ENCODE results near the gene THAP7.
A peak's percentile ranks its signal among the peaks of the same experiment; 100 is the strongest.

THAP7 gene

DNA sequence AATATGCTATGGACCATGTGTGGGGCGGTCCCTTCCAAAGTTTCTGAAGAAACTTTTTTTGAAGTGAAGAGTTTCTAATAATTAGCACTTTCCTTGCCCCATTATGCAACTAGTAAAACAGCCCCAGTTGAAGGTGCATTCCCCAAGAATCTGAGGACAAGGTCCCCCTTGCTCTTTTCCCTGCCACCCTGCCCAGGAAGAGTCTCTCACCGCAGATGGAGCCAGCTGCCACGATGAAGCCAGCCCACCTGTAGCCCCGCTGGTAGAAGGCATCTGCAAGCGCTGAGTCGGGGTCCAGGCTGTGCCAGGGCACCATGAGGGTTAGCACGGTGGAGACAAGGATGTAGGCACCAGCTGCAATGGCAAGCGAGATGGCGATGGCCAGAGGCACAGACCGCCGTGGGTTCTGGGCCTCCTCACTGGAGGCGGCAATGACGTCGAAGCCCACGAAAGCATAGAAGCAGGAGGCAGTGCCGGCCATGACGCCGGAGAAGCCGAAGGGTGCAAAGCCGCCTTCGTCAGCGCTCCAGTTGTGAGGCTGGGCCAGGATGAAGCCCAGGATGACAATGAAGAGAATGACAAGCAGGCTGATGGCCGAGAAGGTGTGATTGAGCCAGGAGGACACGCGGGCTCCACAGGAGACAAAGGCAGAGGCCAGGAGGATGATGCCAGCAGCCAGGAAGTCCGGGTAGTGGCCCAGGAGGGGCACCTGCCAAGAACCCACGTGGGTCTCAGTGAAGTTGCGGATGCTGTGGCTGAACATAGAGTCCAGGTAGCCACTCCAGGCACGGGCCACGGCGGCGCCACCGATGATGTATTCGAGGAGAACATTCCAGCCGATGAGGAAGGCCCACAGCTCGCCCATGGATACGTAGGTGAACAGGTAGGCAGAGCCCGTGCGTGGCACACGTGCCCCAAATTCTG lies 29.0 kb upstream of the THAP7 start:
- DNase-seq (ENCODE audit: low spot score): peak; percentile 58

DNA sequence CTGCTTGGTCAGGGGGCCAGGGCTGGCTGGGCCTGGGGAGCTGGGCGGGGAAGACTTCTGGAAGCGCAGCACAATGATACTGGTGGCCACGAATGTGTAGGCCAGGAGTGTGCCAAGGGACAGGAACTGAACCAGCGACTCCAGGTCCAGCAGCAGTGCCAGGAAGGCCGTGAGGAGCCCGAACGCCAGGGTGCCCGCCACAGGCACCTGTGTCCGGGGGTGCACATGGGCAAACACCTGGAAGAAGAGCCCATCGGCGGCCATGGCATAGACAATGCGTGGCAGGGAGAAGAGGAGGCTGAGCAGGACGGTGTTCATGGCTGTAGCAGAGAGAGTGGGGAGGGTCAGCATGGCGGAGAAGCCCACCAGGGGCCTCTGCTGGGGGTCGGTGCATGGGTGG lies 28.1 kb upstream of the THAP7 start:
- no peak for DNase-seq (ENCODE audit: low spot score)

DNA sequence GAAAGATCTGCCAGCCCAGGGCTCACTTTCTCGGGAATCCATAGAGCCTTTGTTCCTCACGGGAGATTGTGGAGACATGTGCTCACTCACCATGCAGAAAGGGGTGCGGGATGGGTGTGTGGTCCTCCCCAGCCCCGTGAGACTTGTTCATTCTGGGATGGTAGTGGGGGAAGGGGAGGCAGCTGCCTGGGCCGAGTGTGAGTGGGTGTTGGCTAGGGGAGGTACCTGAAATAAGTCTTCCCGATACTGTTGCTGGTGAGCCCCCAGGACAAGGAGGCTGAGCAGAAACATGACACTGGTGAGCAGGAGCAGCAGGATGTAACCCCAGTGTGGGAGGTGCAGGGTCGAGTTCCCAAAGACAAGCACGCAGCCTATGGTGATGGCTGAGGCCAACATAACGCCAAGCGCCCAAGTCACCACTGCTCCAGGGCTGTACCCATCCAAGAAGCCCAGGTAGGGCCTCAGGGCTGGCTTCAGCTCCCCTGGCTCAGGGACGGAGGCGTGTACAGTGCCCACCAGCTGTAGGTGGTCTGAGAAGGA lies 27.6 kb upstream of the THAP7 start:
- no peak for DNase-seq (ENCODE audit: low spot score)

DNA sequence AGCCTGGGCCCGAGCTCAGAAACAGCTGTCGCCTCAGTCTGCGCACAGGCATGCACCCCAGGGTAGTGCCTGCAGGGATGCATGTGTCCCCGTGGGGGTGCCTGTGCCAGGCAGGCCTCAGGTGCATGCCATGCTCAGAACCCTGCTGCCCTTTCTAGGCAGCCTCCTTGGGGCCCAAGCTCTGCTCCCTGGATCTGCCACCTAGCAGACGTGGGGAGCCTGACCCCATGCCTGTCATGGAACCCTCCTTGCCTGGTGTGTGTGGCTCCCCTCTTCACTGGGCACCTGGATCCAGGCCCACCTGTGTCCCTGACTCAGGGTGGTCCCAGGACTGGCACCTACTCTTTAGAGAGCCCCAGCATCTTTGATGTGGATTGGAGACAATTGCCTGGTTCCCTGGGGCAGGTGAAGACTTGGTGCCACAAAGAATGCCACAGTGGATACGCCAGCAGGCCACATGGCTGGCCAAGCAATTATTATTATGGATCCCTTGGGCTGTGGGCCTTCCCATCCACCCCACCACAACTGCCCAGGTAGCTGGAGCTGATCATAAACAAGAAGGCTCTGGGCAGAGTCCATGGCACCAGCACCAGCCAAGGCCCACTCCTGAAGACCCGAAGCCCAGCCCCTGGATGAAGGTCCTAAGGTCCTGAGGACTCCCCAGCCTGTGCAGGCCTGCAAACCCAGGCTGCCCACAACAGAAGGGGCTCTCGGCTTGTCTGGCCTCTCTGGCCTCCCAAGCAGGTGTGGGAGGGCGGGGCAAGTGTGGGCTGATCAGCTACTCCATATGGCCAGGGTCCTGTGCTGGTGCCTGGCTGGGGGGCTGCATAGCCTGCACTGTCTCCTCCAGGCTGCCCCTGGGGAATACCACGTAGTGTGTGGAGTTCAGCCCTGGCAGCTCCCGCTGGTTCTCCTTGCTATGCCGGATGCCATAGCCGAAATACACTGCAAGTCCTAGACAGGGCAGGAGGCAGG lies 26.6 kb upstream of the THAP7 start:
- no peak for DNase-seq (ENCODE audit: low spot score)

DNA sequence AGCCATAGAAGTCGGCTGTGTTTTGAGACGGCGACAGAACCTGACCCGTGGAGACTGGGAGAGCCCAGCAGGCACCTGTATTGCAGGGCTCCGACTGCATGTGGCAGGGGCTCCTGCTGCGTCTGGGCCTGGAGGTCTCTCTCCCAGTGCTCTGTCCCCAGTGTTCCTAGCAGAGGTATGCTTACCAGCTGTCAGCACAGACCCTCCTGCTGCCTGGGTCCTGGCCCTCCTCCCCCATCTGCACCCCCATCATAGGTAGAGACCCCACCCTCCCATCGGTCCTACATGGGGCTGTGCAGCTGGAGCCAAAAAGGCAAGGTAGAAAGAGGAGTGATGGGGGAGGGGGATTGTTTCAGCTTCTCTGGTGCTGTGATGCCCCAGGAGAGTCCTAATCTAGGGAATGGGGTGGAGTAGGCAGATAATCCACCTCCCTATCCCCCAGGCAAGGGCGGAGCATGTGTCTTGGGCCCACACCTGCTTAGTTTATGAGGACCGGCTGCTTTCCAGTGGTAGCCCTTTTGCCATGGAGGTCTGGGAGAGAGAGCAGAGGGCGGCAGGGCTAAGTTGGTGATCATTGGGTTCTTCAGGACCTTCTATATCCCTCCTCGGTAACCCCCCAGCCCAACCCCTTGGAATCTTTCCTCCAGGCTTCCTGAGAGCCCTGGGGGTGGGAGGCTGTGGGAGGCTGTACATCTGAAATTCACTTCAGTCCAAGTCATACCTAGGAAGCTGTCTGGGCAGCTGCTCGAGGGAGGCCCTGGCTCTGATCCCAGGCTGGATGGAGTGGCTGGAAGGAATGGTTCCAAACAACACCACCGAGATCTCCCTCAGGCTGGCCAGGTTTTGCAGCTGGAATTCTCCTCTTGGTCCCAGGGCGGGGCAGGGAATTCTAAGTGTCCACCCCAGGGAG lies 25.1 kb upstream of the THAP7 start:
- no peak for DNase-seq (ENCODE audit: low spot score)

DNA sequence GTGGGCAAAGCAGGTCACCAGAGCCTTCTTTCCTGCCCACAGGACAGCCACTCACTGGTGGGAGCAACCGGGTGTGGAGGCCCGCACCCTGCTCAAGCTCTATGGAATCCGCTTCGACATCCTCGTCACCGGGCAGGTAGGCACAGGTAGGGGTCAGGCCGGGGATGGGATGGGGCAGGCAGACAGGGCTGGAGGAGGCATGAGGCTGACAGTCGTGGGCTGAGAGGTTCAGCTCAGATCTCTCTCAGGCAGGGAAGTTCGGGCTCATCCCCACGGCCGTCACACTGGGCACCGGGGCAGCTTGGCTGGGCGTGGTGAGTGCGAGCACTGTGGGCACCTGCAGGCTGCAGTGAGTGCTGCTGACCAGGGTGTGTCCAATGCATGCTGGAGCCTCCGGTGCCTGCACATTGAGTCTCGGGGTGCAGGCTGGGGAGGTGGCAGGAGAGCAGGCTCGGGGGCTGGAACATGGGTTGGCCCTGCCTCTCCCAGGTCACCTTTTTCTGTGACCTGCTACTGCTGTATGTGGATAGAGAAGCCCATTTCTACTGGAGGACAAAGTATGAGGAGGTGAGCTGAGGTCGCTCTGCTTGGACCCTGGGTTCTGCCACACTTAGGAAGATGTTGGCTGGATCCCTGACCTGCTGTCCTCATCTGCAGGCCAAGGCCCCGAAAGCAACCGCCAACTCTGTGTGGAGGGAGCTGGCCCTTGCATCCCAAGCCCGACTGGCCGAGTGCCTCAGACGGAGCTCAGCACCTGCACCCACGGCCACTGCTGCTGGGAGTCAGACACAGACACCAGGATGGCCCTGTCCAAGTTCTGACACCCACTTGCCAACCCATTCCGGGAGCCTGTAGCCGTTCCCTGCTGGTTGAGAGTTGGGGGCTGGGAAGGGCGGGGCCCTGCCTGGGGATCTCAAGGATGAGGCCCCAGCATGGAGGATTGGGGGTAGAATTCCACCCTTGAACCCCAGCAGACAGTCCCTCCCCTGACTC lies 24.1 kb upstream of the THAP7 start:
- no peak for DNase-seq (ENCODE audit: low spot score)

DNA sequence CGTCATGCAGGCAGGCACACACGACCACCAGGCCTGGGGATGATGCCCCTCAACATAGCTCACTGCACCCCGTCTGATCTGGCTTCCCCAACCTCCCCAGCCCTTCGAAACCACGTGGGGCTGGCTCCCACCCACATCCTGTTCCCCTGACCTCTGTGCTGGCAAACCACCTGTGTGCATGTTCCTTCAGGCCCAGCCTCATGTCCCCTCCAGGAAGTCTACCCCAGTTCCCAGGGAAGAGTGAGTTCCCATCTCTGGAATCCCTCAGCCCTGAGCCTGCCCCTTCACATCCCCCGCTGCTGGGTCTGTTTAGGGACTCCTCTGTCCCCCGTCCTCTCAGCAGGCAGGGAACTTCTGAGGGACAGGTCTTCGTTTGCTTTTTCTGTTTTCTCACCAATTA lies 23.3 kb upstream of the THAP7 start:
- no peak for DNase-seq (ENCODE audit: low spot score)

DNA sequence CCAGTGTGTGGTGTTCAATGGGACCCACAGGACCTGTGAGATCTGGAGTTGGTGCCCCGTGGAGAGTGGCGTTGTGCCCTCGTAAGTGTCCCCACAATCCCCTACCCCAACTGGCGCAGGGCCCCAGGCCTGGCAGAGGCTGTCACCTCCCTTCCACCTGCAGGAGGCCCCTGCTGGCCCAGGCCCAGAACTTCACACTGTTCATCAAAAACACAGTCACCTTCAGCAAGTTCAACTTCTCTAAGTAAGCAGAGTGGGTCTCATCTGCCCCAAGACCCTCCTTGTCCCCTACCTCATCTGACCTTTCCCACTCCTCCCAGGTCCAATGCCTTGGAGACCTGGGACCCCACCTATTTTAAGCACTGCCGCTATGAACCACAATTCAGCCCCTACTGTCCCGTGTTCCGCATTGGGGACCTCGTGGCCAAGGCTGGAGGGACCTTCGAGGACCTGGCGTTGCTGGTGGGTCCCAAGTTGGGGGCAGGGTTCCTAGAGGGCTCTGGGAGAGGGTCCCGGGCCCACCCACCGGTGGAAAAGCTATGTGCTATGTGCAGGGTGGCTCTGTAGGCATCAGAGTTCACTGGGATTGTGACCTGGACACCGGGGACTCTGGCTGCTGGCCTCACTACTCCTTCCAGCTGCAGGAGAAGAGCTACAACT lies 21.2 kb upstream of the THAP7 start:
- DNase-seq (ENCODE audit: low spot score): no peak

DNA sequence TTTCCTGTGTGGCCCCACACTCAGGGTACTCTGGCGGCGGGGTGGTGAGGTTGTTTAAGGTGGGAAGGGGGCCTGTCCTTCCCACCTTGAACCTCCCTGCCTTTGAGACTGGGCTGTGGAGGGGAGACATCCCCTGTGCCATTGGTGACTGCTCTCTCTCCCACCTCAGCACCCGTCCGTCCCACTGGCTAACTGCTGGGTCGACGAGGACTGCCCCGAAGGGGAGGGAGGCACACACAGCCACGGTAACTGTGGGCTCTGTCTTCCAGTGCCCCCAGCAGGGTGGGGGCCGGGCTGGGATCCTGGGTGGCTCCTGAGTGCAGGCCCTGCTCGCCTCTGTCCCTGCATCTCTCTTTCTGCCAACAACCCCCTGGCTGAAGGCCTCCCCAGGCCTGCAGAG lies 20.6 kb upstream of the THAP7 start:
- DNase-seq (ENCODE audit: low spot score): no peak

DNA sequence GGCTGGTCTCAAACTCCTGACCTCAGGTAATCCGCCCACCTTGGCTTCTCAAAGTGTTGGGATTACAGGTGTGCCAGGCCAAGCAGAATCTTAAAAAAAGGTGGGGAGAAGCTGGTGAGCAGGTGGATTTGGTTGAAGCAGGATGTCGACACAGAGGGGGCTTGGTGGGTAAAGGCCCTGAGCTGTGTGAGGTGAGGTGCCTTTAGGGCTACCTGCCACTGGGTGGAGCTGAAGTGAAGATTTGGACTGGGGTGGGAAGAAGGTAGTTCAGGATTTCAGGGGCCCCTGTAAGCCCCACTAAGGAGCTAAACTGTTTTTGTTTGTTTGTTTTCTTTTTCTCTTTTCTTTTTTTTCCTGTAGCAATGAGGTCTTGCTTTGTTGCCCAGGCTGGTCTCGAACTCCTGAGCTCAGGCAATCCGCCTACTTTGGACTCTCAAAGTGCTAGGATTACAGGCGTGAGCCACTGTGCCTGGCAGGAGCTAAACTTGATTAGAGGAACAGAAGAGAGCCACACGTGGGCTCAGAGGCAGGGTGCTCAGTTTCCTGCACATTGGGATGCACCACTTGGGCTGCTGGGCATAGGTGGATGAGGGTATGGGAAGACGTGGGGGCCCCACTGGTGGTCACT lies 19.0 kb upstream of the THAP7 start:
- DNase-seq (ENCODE audit: low spot score): no peak

DNA sequence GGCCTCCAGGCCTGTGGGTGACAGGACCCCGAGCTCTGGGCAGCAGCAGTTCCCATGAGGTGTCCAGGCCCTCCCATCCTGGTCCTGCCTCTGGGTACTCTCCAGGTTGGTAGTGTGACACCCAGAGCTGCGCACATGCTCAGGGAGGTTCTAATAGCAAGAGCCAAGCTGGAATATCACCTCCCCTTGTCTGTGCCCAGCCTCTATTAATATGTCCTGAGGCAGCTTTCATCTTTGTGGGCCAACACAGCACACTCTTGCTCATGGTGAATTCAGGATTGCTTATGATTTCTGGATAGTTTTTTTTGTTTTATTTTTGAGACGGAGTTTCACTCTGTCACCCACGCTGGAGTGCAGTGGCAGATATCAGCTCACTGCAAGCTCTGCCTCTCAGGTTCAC lies 16.4 kb upstream of the THAP7 start:
- no peak for DNase-seq (ENCODE audit: low spot score)

DNA sequence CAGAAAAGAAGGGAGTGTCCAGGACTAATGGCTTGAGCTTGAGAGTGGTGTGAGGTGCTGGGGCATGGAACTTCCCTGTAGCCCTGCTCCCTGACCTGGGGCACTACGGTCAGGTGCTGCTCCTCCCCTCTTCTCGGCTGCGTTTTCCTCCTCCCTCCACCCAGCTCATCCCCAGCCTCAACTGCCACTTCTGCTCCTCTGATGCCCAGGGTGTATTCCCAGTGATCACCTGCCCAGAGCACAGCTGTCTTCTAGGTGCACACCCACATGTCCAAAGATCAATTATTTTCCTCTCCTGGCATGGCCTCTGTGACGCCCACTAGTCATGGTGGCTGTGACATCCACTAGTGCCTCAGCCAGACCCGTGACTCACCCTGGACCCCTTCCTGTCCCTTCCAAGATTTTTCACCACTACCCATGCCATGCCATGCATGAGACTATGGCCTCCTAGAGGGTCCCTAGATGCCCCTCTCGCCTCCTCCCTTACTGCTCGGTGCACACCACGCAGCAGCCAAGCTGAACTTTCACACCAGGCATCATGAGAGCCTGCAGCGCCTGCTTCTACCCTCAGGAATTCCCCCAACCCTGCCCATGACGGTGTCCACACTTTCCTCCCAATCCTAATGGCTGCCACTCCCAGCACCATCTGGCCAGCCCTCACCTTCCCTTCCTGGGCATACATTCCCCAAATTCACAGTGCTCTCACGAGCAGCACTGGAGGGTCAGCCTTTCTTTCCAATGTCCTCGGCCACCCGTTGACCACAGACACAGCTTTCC lies 14.9 kb upstream of the THAP7 start:
- DNase-seq (ENCODE audit: low spot score): no peak

DNA sequence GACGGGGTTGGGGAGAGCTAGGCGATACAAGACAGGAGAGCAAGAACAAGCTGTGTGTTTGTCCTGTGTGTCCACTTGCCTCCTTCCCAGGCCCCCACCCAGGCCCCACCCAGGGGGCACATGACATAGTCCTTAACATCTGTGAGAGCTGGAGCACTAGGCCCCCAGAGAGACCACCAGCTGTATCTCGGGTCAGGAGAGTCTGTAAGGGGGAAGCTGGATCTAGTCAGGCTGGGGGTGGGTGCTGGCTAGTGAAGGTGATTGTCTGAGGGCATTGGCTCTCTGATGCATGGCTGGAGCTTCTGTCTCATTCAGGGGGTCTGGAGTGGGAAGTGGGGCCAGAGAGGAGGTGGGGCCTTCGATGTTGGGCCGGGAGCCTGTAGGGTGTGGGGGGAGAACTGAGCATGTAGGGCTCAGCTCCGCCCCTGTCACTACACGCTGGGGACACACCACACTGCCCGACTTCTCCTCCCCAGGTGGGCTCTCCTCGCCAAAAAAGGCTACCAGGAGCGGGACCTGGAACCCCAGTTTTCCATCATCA lies 13.6 kb upstream of the THAP7 start:
- no peak for DNase-seq (ENCODE audit: low spot score)

DNA sequence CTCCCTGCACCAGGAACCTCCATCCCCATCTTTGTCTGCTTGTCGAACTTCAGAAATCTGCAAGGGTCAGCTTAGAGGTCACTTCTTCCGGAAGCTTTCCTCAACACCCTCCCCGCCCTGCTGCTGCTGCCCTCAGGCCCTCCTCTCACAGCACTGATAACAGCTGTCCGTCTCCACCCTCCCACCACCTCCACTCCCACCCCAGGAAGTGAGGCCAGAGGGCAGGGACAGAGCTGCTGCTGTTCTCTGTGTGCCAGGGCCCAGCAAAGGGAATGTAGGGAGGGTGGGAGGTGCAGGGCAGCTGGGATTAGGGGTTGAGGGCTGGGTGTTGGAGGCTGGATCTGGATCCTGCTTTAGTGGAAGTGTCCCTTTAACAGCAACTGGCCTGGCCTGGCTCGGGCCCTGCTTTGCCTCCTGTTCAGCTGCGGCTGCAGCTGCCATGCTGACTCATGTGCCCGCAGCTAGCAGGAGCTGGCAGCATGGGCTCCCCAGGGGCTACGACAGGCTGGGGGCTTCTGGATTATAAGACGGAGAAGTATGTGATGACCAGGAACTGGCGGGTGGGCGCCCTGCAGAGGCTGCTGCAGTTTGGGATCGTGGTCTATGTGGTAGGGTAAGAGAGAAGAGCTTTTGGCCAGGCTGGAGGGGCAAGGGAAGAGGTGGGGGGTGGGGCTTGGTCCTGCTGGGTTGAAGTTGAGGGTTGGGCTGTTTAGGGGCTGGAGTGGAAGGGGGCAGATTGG lies 13.0 kb upstream of the THAP7 start, which contains the start of gene P2RX6:
P2RX6 (plus strand) TSS at position 440 of the 740 bp plus-strand sequence; CDS start at position 450, 10 bp downstream.
- no peak for DNase-seq (ENCODE audit: low spot score)

DNA sequence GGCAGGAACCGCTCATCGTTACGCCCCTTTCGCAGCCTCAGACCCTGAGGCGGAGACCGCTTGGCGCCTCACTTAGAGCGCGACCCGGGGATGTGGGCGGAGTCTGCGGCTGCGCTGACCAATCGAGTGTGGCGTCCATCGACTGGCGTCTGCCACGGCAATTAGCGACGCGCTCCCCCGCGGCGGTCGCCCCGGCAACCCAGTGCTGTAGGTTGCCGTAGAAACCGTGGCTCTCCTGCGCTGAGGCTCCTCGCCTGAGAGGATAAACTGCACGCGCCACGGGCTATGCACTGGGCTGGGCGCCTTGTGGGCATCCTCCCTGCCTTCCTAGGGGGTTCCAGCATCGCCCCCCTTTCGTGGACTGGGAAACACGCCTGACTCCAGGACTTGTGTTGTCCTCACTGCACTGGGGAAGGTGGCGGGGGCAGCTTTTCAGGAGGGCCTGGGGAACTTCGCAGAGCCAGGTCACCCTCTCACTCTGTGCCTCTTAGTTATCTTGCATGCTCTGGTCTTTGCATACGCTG lies 12.3 kb upstream of the THAP7 start:
- DNase-seq (ENCODE audit: low spot score): peak; percentile 95

DNA sequence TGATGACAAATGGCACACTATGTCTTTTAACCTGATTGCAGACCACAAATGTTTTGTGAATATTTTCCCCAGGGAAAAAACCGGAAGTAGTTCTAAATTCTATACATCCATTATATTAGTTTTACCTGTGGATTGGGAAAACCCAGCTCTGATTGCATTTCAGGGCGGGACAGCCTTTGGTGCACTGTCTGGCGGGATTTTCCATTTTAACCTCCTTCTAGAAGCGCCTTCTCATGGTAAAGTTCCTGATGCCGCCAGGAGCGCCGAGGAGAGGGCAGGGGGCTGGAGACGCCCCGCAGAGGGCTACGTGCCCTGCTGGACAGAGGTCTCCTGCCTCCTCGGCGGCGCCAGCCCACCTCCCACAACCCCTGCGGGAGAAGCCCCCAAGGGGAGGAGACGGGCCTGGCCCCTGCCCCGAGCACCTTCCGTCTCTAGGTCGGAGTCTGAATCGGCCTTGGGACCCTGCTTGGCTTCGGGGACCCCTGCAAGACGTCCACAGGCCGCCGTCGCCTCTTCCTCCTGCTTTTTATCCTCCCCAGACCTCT lies 11.8 kb upstream of the THAP7 start:
- DNase-seq (ENCODE audit: low spot score): peak; percentile 29
